Right atrium auricular region (tissue), 2 donors: ENCODE results near the gene UBQLN2. TPM values are rescaled to one million over a fixed set of nuclear protein-coding genes. Genes with fewer than 3 reads are reported as not detected.
A peak's percentile ranks its signal among the peaks of the same experiment; 100 is the strongest.
"Not testable (repeated sequence)": the region's sequence is repeated elsewhere in the genome, so short reads cannot be mapped to it uniquely, and the experiment has no call there.

Source experiments
- DNase-seq: peaks from one replicate; pipeline ENCODE4 v3.0.0-alpha.2; 2019; ENCODE audit warnings: low spot score
- H3K27ac ChIP-seq, 2 donors: fragments of 200-600 bp; sonication (generic); 1 replicate in 1 of 2; 2 replicates in 1 of 2; pipeline ENCODE4 v1.5.1; 2016 to 2019
- H3K27me3 ChIP-seq, 2 donors: fragments of 200-600 bp; sonication (generic); one replicate each; pipeline versions ENCODE4 v1.5.1 to v1.6.0; 2017 to 2019
- H3K36me3 ChIP-seq: fragments of 200-600 bp; sonication (generic); one replicate; pipeline ENCODE4 v1.5.1; 2016
- H3K4me1 ChIP-seq, 2 donors: fragments of 200-600 bp; sonication (generic); one replicate each; pipeline versions ENCODE4 v1.5.1 to v1.6.0; 2017 to 2019
- H3K4me3 ChIP-seq, 2 donors: fragments of 200-600 bp; sonication (generic); 1 replicate in 1 of 2; 2 replicates in 1 of 2; pipeline ENCODE4 v1.5.1; 2017 to 2019; ENCODE audit warnings: mild to moderate bottlenecking in 1 of 2, moderate library complexity in 1 of 2
- H3K9me3 ChIP-seq, 2 donors: fragments of 200-600 bp; sonication (generic); one replicate each; pipeline ENCODE4 v1.5.1; 2019
- CTCF ChIP-seq, 2 donors: fragments of 200-600 bp; sonication (generic); IDR thresholded peaks; one replicate each; pipeline ENCODE4 v1.5.1; 2019; ENCODE audit warnings: antibody characterized with exemption in 2 of 2
- total RNA-seq, 2 donors: library from RNA; depleted of rRNA; stranded (reverse); fragments of >200 nt; gene quantifications; one replicate each; pipeline ENCODE4 v1.1.0, GENCODE V29; 2016

UBQLN2 gene
- 10 to 100 TPM; 23.8 to 29.3 TPM for total RNA-seq

- Histone ChIP-seq H3K27me3 (no peaks in the 10 kb centered on the region), H3K4me1 (peaks cover 0 to 14% of the 10 kb centered on the region in 2 donors), H3K27ac (peak within 1 kb of the TSS; percentile 92 to 95), H3K9me3 (no peaks in the 10 kb centered on the region), H3K4me3 (peak within 1 kb of the TSS; percentile 64), H3K36me3 (no peaks in the 10 kb centered on the region)
- peak; percentile 72 for DNase-seq
- TF ChIP-seq CTCF (IDR thresholded peaks at IDR 0.05): peak in 1 of 2 donors; percentile 39
These were observed at the start of gene UBQLN2 for GRCh38 chrX:56563231-56564161. UBQLN2 (plus strand) TSS chrX:56563627; CDS start chrX:56563874, 247 bp downstream.

- Histone ChIP-seq H3K36me3 (no peaks in the 10 kb centered on the region), H3K27me3 (no peaks in the 10 kb centered on the region), H3K4me3 (no peak overlapping the region), H3K9me3 (no peaks in the 10 kb centered on the region), H3K27ac (no peak overlapping the region), H3K4me1 (no peaks in the 10 kb centered on the region)
- no peak for TF ChIP-seq CTCF (IDR thresholded peaks at IDR 0.05)
- no peak for DNase-seq
These were observed 43.8 kb upstream of the UBQLN2 start for GRCh38 chrX:56519642-56520041.

- not testable (repeated sequence) for H3K4me1 ChIP-seq, DNase-seq, H3K27me3 ChIP-seq, H3K27ac ChIP-seq, H3K36me3 ChIP-seq, H3K4me3 ChIP-seq
- peaks cover 0 to 12% of the 10 kb centered on the region in 2 donors for H3K9me3 ChIP-seq
These were observed 33.9 kb upstream of the UBQLN2 start for GRCh38 chrX:56529482-56530007.

- no peak for DNase-seq
- H3K36me3 ChIP-seq: no peaks in the 10 kb centered on the region
- H3K4me3 ChIP-seq: no peak overlapping the region
These were observed 33.4 kb upstream of the UBQLN2 start for GRCh38 chrX:56530011-56530410.

GRCh38 chrX:56550667-56551066, 12.8 kb upstream of the UBQLN2 start:
- Histone ChIP-seq H3K36me3 (no peaks in the 10 kb centered on the region), H3K27ac (no peak overlapping the region), H3K4me3 (no peak overlapping the region), H3K9me3 (peaks cover 0 to 3% of the 10 kb centered on the region in 2 donors), H3K4me1 (no peaks in the 10 kb centered on the region), H3K27me3 (no peaks in the 10 kb centered on the region)
- TF ChIP-seq CTCF (IDR thresholded peaks at IDR 0.05): no peak
- no peak for DNase-seq

More at GRCh38 chrX:56530011-56530410, 33.4 kb upstream of the UBQLN2 start:
- Histone ChIP-seq H3K27me3 (no peaks in the 10 kb centered on the region), H3K4me1 (no peaks in the 10 kb centered on the region), H3K9me3 (peaks cover 0 to 12% of the 10 kb centered on the region in 2 donors), H3K27ac (no peak overlapping the region)
- TF ChIP-seq CTCF (IDR thresholded peaks at IDR 0.05): no peak

- no peaks in the 10 kb centered on the region for H3K36me3 ChIP-seq
- H3K27ac ChIP-seq: no peak overlapping the region
- no peak overlapping the region for H3K4me3 ChIP-seq
- TF ChIP-seq CTCF (IDR thresholded peaks at IDR 0.05): no peak
- DNase-seq: no peak
- no peaks in the 10 kb centered on the region for H3K9me3 ChIP-seq
- no peaks in the 10 kb centered on the region for H3K27me3 ChIP-seq
- H3K4me1 ChIP-seq: no peaks in the 10 kb centered on the region
These were observed 8.6 kb upstream of the UBQLN2 start for GRCh38 chrX:56554870-56555269.
